Transverse colon (tissue), 4 donors: Measurements from ENCODE around the gene TRIP12.

Experiments used
- CTCF ChIP-seq, 5 experiments: fragments of 200-600 bp in 3 of 5; fragments of 450-650 bp in 2 of 5; sonication (generic) in 3 of 5; IDR thresholded peaks; 1 replicate in 2 of 5; 2 replicates in 3 of 5; pipeline ENCODE4 v1.5.1; 2016 to 2017; ENCODE audit warnings: antibody characterized with exemption in 5 of 5, inconsistent platforms in 3 of 5, mild to moderate bottlenecking in 2 of 5, moderate library complexity in 1 of 5
- EP300 ChIP-seq: sonication (generic); formaldehyde crosslinking; IDR thresholded peaks from one replicate; pipeline ENCODE4 v1.6.1; 2017; ENCODE audit warnings: antibody characterized with exemption, low read depth
- POLR2A ChIP-seq: fragments of 450-650 bp; IDR thresholded peaks from one replicate; pipeline ENCODE4 v1.6.1; 2016; ENCODE audit warnings: antibody characterized with exemption, mild to moderate bottlenecking, moderate library complexity
- POLR2AphosphoS5 ChIP-seq, 3 donors: sonication (generic); formaldehyde crosslinking; IDR thresholded peaks; one replicate each; pipeline ENCODE4 v1.6.1; 2016; ENCODE audit warnings: antibody characterized with exemption in 3 of 3

GRCh38 chr2:229779650-229780049, 142.2 kb downstream of the TRIP12 start:
- TF ChIP-seq POLR2A, result no peak
- no peak for TF ChIP-seq CTCF (IDR thresholded peaks at IDR 0.05)
- no peak for TF ChIP-seq POLR2AphosphoS5 (IDR thresholded peaks at IDR 0.05)
- TF ChIP-seq EP300, result no peak
